Mucosa of descending colon (tissue), 3 donors: Measurements from ENCODE around the gene NIM1K. TPM values are rescaled to one million over a fixed set of nuclear protein-coding genes. Genes with fewer than 3 reads are reported as not detected.

Experiments
- ATAC-seq: fragments of 200-7000 bp; cut with Tn5 transposase; one replicate; pipeline ENCODE4 v1.9.1; 2020; ENCODE audit warnings: mild to moderate bottlenecking, moderate library complexity
- DNase-seq, 3 donors: peaks; one replicate each; pipeline ENCODE4 v3.0.0-alpha.2; 2020
- H3K36me3 ChIP-seq: fragments of 200-600 bp; one replicate; pipeline ENCODE4 v1.8.0; 2021; ENCODE audit warnings: low read depth, mild to moderate bottlenecking
- H3K4me1 ChIP-seq: fragments of 200-600 bp; one replicate; pipeline ENCODE4 v1.8.0; 2021; ENCODE audit warnings: low read depth, mild to moderate bottlenecking
- H3K4me3 ChIP-seq: fragments of 200-600 bp; one replicate; pipeline ENCODE4 v1.8.0; 2021; ENCODE audit warnings: mild to moderate bottlenecking
- H3K9me3 ChIP-seq: fragments of 200-600 bp; one replicate; pipeline ENCODE4 v1.8.0; 2021; ENCODE audit warnings: mild to moderate bottlenecking
- CTCF ChIP-seq: fragments of 200-600 bp; IDR thresholded peaks from one replicate; pipeline ENCODE4 v1.8.0; 2022; ENCODE audit warnings: antibody characterized with exemption, mild to moderate bottlenecking
- intact Hi-C, 2 donors: fragments of 100-400 bp; cut with DNase I in 1 of 2; cut with micrococcal nuclease in 1 of 2; formaldehyde crosslinking; loops; one replicate each; pipeline versions ENCODE4 v1.11.0 to v1.11.1; 2022; cut with DNase I, micrococcal nuclease
- total RNA-seq, 3 donors: library from RNA; stranded (reverse); fragmentation: NEBNext Ultra II Directional in 2 of 3; extraction: Animal tissue kit (Norgen Biotek cat#: 25700) in 2 of 3; gene quantifications; one replicate each; pipeline versions ENCODE4 v1.2.1 to v1.2.4, GENCODE V29; 2021 to 2023
- donor health status: DM: no; HTN: no; CAD: no; lungs with moderate emphysema.
- donor health status: DM: no; HTN: no; CAD: no.
- donor health status: DM: no; HTN: yes; CAD: no.

Gene NIM1K
- total RNA-seq, 3 donors from 2014 or later, result 0.20 to 1.5 (median 0.43) TPM

- DNase-seq (no peak), ATAC-seq (no peak)
- no peaks in the 10 kb centered on the region for H3K36me3 ChIP-seq
- TF ChIP-seq CTCF, result no peak
- H3K4me1 ChIP-seq, result no peaks in the 10 kb centered on the region
- no peaks in the 10 kb centered on the region for H3K9me3 ChIP-seq
- no peak overlapping the region for H3K4me3 ChIP-seq
- intact Hi-C loops, result no loop called here
Measured at GRCh38 chr5:43243270-43243669, 51.2 kb downstream of the NIM1K start.

- ATAC-seq, result no peak
- no peak for TF ChIP-seq CTCF
Measured at GRCh38 chr5:43244823-43245565, 53.0 kb downstream of the NIM1K start.

GRCh38 chr5:43245724-43246385 is 53.8 kb downstream of the NIM1K start:
- Histone ChIP-seq H3K9me3 (no peaks in the 10 kb centered on the region), H3K4me1 (no peaks in the 10 kb centered on the region), H3K4me3 (no peak overlapping the region), H3K36me3 (no peaks in the 10 kb centered on the region)
- ATAC-seq (no peak), DNase-seq (no peak)
- intact Hi-C loops, result no loop called here
- TF ChIP-seq CTCF, result no peak

More at GRCh38 chr5:43244823-43245565, 53.0 kb downstream of the NIM1K start:
- no peaks in the 10 kb centered on the region for H3K9me3 ChIP-seq
- DNase-seq, result no peak
- intact Hi-C loops, result no loop called here
- no peak overlapping the region for H3K4me3 ChIP-seq
- H3K4me1 ChIP-seq, result no peaks in the 10 kb centered on the region
- no peaks in the 10 kb centered on the region for H3K36me3 ChIP-seq

- no peak for ATAC-seq
- TF ChIP-seq CTCF, result no peak
Measured at GRCh38 chr5:43251754-43252153, 59.7 kb downstream of the NIM1K start.

DNA sequence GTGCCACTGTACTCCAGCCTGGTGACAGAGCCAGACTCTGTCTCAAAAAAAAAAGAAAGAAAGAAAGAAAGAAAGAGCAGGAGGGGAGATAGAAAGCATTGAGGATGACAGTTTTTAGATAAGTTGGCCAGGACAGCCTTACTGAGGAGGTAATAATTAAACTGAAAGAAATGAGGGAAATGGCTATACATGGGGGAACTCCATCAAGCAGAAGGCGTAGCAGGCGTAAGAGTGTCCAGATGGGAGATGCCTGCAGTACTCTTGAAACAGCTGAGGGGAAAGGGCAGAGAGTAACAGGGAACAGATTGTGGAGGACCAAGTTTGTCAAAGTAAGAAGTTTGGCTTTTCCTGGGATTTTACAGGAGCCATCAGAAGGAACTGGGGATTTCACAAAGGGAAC is 63.7 kb downstream of the NIM1K start:
- no peaks in the 10 kb centered on the region for H3K9me3 ChIP-seq
- no peaks in the 10 kb centered on the region for H3K36me3 ChIP-seq
- ATAC-seq (no peak), DNase-seq (no peak)
- no peak for TF ChIP-seq CTCF
- no peak overlapping the region for H3K4me3 ChIP-seq
- H3K4me1 ChIP-seq, result no peaks in the 10 kb centered on the region
- intact Hi-C loops, result no loop called here

More at GRCh38 chr5:43251754-43252153, 59.7 kb downstream of the NIM1K start:
- intact Hi-C loops, result no loop called here
- Histone ChIP-seq H3K36me3 (no peaks in the 10 kb centered on the region), H3K4me3 (no peak overlapping the region), H3K4me1 (no peaks in the 10 kb centered on the region), H3K9me3 (no peaks in the 10 kb centered on the region)
- DNase-seq, result no peak
